Pancreas (tissue), 10 donors: Measurements from ENCODE around the gene RASA3. TPM values are rescaled to one million over a fixed set of nuclear protein-coding genes. Genes with fewer than 3 reads are reported as not detected.

ENCODE experiments used
- ATAC-seq, 4 donors: fragments of 200-7000 bp; cut with Tn5 transposase; one replicate each; pipeline versions ENCODE4 v1.8.0 to v1.9.1; 2020; ENCODE audit warnings: mild to moderate bottlenecking in 4 of 4, moderate library complexity in 4 of 4
- DNase-seq, 6 donors: peaks; one replicate each; pipeline ENCODE4 v3.0.0-alpha.2; 2020
- FAIRE-seq: peaks from 2 replicates; lab custom pipeline; 2012; peaks lifted over from hg19 to GRCh38; lab: Jason Lieb, UNC
- H3K27ac ChIP-seq, 4 donors: fragments of 200-600 bp; sonication (generic); 1 replicate in 3 of 4; 2 replicates in 1 of 4; pipeline versions ENCODE4 v1.5.0 to v1.8.0; 2020
- H3K27me3 ChIP-seq, 4 donors: fragments of 200-600 bp; one replicate each; pipeline ENCODE4 v1.8.0; 2021
- H3K36me3 ChIP-seq, 3 donors: fragments of 200-600 bp; sonication (generic) in 1 of 3; one replicate each; pipeline versions ENCODE4 v1.5.0 to v1.8.0; 2020 to 2021
- H3K4me1 ChIP-seq, 3 donors: fragments of 200-600 bp; one replicate each; pipeline ENCODE4 v1.8.0; 2021
- H3K4me3 ChIP-seq, 4 donors: fragments of 200-600 bp; sonication (generic) in 2 of 4; one replicate each; pipeline versions ENCODE4 v1.5.0 to v1.8.0; 2020 to 2021
- H3K9me3 ChIP-seq, 4 donors: fragments of 200-600 bp; one replicate each; pipeline ENCODE4 v1.8.0; 2021
- CTCF ChIP-seq, 4 donors: fragments of 200-600 bp; sonication (generic) in 3 of 4; IDR thresholded peaks; one replicate each; pipeline versions ENCODE4 v1.5.0 to v1.8.0; 2021; ENCODE audit warnings: antibody characterized with exemption in 4 of 4
- WGBS, 2 donors: extraction: QIAGEN DNeasy Blood & Tissue Kit; methylation state at CpG; one replicate each; pipeline ENCODE4 v1.1.7; 2013; 5-methylcytosine and 5-hydroxymethylcytosine counted together
- intact Hi-C, 3 donors: fragments of 100-400 bp; cut with DNase I; formaldehyde crosslinking; loops; one replicate each; pipeline versions ENCODE4 v1.11.1 to v1.14.2; 2022
- polyA plus RNA-seq, 2 donors: library from polyadenylated mRNA; stranded (reverse); fragments of 200-250 nt; gene quantifications; one replicate each; pipeline ENCODE4 v1.2.3, GENCODE V29; 2013
- total RNA-seq, 6 donors: library from RNA; stranded (reverse); fragmentation: NEBNext Ultra II Directional in 4 of 6; extraction: Animal tissue kit (Norgen Biotek cat#: 25700) in 4 of 6; gene quantifications; one replicate each; pipeline versions ENCODE4 v1.2.1 to v1.2.4, GENCODE V29; 2021 to 2023
- donor health status: healthy with polysubstance abuse.
- donor health status: DM: no; HTN: no; CAD: no; lungs with moderate emphysema.
- donor health status: DM: no; HTN: no; CAD: no.
- donor health status: control.
- donor health status: control.
- donor health status: Bipolar disorder and iron deficiency.
- donor health status: DM: yes; HTN: yes; CAD: no.
- donor health status: DM: no; HTN: no; CAD: no.
- donor health status: DM: no; HTN: no; CAD: no.
- donor health status: DM: yes; HTN: yes; CAD: no.

RASA3 gene
- total and polyA plus RNA-seq, 8 donors, result 5.7 to 11.2 (median 9.1) TPM

GRCh38 chr13:114102521-114103288, 29.7 kb downstream of the RASA3 start:
- ATAC-seq (no peak), DNase-seq (peak in 3 of 6 donors; percentile 18 to 66 (median 53)), FAIRE-seq (no peak)
- H3K4me1 ChIP-seq, result peaks cover 0 to 5% (median 4%) of the 10 kb centered on the region in 3 donors
- intact Hi-C loops, result no loop called here
- H3K36me3 ChIP-seq, result no peaks in the 10 kb centered on the region
- WGBS, 2 donors, result 90 to 91% methylated on average over 29 of the region's 29 CpGs
- no peaks in the 10 kb centered on the region for H3K27me3 ChIP-seq
- no peak overlapping the region for H3K4me3 ChIP-seq
- TF ChIP-seq CTCF (IDR thresholded peaks at IDR 0.05), result no peak
- no peak overlapping the region for H3K27ac ChIP-seq
- no peaks in the 10 kb centered on the region for H3K9me3 ChIP-seq

GRCh38 chr13:114102131-114102520, 30.3 kb downstream of the RASA3 start:
- DNase-seq (peak in 2 of 6 donors; percentile 25 to 61), FAIRE-seq (no peak), ATAC-seq (no peak)
- WGBS, 2 donors, result 92 to 96% methylated on average over 13 to 18 of the region's 18 CpGs
- no peaks in the 10 kb centered on the region for H3K36me3 ChIP-seq
- H3K9me3 ChIP-seq, result no peaks in the 10 kb centered on the region
- H3K27me3 ChIP-seq, result no peaks in the 10 kb centered on the region
- no peak for TF ChIP-seq CTCF (IDR thresholded peaks at IDR 0.05)
- no peak overlapping the region for H3K27ac ChIP-seq
- no peak overlapping the region for H3K4me3 ChIP-seq
- intact Hi-C loops, result no loop called here
- peaks cover 0 to 5% (median 4%) of the 10 kb centered on the region in 3 donors for H3K4me1 ChIP-seq

- Histone ChIP-seq H3K4me1 (peaks cover 0 to 5% (median 4%) of the 10 kb centered on the region in 3 donors), H3K27me3 (no peaks in the 10 kb centered on the region), H3K36me3 (no peaks in the 10 kb centered on the region), H3K27ac (peak overlapping the region in 1 of 4 donors; percentile 82), H3K4me3 (no peak overlapping the region), H3K9me3 (no peaks in the 10 kb centered on the region)
- 77 to 81% methylated on average over 27 of the region's 27 CpGs for WGBS, 2 donors
- TF ChIP-seq CTCF (IDR thresholded peaks at IDR 0.05), result no peak
- intact Hi-C loops, result no loop called here
- FAIRE-seq, result no peak
- peak in 2 of 4 donors; percentile 4 to 13 for ATAC-seq
- peak in 3 of 6 donors; percentile 59 to 79 (median 60) for DNase-seq
These were observed 30.9 kb downstream of the RASA3 start for GRCh38 chr13:114101358-114102130.

- FAIRE-seq (no peak), DNase-seq (peak; percentile 58 to 73 (median 70)), ATAC-seq (peak; percentile 70 to 79 (median 76))
- Histone ChIP-seq H3K4me3 (no peak overlapping the region), H3K36me3 (no peaks in the 10 kb centered on the region), H3K9me3 (no peaks in the 10 kb centered on the region), H3K4me1 (peaks cover 0 to 5% (median 4%) of the 10 kb centered on the region in 3 donors), H3K27me3 (no peaks in the 10 kb centered on the region), H3K27ac (peak overlapping the region; percentile 9 to 82 (median 50))
- intact Hi-C loops, result no loop called here
- no peak for TF ChIP-seq CTCF (IDR thresholded peaks at IDR 0.05)
- WGBS, 2 donors, result 54 to 60% methylated on average over 29 of the region's 29 CpGs
These were observed 31.7 kb downstream of the RASA3 start for GRCh38 chr13:114100446-114101357.
